ENCODE measurements around the gene NOSIP.

The NOSIP gene

DNA sequence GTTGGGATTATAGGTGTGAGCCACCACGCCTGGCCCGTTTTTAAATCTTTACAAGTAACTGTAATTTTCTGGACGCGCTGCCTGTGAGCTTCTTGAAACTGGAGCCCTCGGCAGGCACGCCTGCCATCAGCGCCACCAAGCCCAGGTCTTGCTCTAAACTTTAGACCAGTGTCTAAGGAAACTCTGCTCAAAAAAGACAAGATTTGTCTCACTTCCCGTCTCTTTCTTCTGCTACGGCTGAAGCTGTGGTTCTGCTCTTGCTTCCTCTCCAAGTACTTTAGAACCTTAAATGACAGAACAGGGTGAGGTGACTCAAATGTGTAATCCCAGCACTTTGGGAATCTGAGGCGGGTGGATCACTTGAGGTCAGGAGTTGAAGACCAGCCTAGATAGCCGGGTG lies 27.6 kb downstream of the NOSIP start:
- Histone ChIP-seq H3K4me2 (no peak overlapping the region), H3K9ac (no peak overlapping the region), H3K27me3 (ENCODE audit: insufficient read depth, low read depth) (no peaks in the 10 kb centered on the region), H3K79me2 (ENCODE audit: insufficient read depth, low read depth) (no peaks in the 10 kb centered on the region), H2AFZ (ENCODE audit: low read depth) (no peak overlapping the region), H3K36me3 (ENCODE audit: insufficient read depth) (no peaks in the 10 kb centered on the region), H3K27ac (no peak overlapping the region), H4K20me1 (ENCODE audit: insufficient read depth) (no peaks in the 10 kb centered on the region), H3K4me3 (IDR thresholded peaks at IDR 0.05; ENCODE audit: insufficient read depth, low read depth, low read length) (no peak overlapping the region), H3K4me1 (ENCODE audit: low read depth, poor library complexity, severe bottlenecking) (no peaks in the 10 kb centered on the region)
- TF ChIP-seq, protein P1, sequence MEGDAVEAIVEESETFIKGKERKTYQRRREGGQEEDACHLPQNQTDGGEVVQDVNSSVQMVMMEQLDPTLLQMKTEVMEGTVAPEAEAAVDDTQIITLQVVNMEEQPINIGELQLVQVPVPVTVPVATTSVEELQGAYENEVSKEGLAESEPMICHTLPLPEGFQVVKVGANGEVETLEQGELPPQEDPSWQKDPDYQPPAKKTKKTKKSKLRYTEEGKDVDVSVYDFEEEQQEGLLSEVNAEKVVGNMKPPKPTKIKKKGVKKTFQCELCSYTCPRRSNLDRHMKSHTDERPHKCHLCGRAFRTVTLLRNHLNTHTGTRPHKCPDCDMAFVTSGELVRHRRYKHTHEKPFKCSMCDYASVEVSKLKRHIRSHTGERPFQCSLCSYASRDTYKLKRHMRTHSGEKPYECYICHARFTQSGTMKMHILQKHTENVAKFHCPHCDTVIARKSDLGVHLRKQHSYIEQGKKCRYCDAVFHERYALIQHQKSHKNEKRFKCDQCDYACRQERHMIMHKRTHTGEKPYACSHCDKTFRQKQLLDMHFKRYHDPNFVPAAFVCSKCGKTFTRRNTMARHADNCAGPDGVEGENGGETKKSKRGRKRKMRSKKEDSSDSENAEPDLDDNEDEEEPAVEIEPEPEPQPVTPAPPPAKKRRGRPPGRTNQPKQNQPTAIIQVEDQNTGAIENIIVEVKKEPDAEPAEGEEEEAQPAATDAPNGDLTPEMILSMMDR (conservative IDR thresholded peaks at IDR 0.05; ENCODE audit: low read depth, low read length) = no peak

DNA sequence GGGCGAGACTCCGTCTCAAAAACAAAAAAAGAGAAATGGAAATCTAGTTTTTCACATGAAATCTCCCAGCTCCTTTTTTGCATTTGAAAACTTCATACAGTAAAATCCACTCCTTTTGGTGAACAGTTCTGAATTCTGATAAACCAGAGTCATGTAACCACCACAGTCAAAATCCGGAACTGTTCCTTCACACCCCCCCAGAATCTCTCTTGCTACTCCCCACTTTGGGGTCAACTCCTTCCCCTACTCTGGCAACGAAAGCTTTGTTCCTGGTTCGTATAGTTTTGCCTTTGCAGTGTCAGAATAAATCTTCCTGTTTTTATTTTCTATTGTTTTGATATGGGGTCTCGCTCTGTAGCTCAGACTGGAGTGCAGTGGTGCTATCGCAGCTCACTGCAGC lies 28.8 kb downstream of the NOSIP start:
- Histone ChIP-seq H3K9ac (no peak overlapping the region), H4K20me1 (ENCODE audit: insufficient read depth) (no peaks in the 10 kb centered on the region), H3K4me1 (ENCODE audit: low read depth, poor library complexity, severe bottlenecking) (peaks cover 9% of the 10 kb centered on the region), H3K4me2 (no peak overlapping the region), H3K27ac (no peak overlapping the region), H3K79me2 (ENCODE audit: insufficient read depth, low read depth) (no peaks in the 10 kb centered on the region), H3K27me3 (ENCODE audit: insufficient read depth, low read depth) (no peaks in the 10 kb centered on the region), H3K36me3 (ENCODE audit: insufficient read depth) (no peaks in the 10 kb centered on the region), H3K4me3 (IDR thresholded peaks at IDR 0.05; ENCODE audit: insufficient read depth, low read depth, low read length) (no peak overlapping the region), H2AFZ (ENCODE audit: low read depth) (no peak overlapping the region)
- TF ChIP-seq, protein P1 (conservative IDR thresholded peaks at IDR 0.05; ENCODE audit: low read depth, low read length) = no peak

DNA sequence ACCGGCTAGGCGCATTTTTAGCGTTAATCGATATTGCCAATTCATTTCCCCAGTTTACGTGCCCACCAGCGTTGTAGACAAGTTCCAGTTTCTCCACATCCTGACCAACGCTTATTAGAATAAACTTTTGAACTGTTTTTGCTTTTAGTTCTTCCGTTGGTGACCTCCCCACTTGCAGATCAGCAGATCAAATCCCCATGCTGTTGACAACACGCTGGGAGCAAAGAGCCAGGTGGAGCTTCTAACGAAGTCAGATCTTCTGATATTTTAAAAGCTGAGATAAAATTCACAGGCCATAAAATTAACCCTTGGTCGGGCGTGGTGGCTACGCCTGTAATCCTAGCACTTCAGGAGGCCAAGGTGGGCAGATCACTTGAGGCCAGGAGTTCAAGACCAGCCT lies 31.3 kb downstream of the NOSIP start:
- Histone ChIP-seq H3K27ac (no peak overlapping the region), H3K36me3 (ENCODE audit: insufficient read depth) (no peaks in the 10 kb centered on the region), H3K79me2 (ENCODE audit: insufficient read depth, low read depth) (no peaks in the 10 kb centered on the region), H3K9ac (no peak overlapping the region), H3K4me2 (no peak overlapping the region), H3K4me3 (IDR thresholded peaks at IDR 0.05; ENCODE audit: insufficient read depth, low read depth, low read length) (no peak overlapping the region), H2AFZ (ENCODE audit: low read depth) (no peak overlapping the region), H4K20me1 (ENCODE audit: insufficient read depth) (no peaks in the 10 kb centered on the region), H3K27me3 (ENCODE audit: insufficient read depth, low read depth) (no peaks in the 10 kb centered on the region), H3K4me1 (ENCODE audit: low read depth, poor library complexity, severe bottlenecking) (peaks cover 12% of the 10 kb centered on the region)
- TF ChIP-seq, protein P1 (conservative IDR thresholded peaks at IDR 0.05; ENCODE audit: low read depth, low read length) = no peak

DNA sequence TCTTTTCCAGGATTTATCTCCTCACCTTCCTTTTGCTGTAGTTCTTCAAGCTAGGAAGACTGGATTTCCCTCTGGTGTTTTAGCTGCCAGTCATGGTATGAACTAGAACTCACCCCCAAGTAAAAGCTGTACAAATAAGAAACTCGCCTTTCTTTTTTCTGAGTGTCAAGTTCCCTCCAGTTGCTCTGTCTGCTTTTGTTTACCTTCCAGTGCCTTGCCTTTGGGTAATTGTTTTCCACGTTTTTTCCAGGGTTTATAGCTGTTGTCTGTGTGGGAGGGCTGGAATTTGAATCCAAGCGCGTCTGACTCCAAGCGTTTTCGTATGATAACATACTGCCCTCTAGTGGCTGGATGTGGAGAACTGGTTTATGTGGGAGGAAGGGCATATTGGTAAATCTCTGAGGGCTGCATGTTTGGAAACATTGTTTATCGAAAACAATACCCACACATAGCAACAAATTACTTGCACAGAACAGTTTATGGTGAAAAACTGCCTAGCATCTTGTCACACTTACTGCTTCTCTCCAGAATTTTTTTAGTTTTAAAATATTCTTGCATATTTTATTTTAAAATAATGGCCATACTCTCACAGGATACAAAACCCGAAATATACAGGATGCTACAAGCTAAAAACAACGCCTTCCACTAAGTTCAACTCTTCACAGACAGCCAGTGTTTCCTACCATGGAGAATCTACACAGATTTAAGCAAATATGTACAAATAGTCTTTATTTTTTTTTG lies 33.4 kb downstream of the NOSIP start:
- Histone ChIP-seq H3K27ac (no peak overlapping the region), H3K4me1 (ENCODE audit: low read depth, poor library complexity, severe bottlenecking) (peaks cover 12% of the 10 kb centered on the region), H3K9ac (no peak overlapping the region), H4K20me1 (ENCODE audit: insufficient read depth) (no peaks in the 10 kb centered on the region), H2AFZ (ENCODE audit: low read depth) (peak overlapping the region; percentile 43), H3K79me2 (ENCODE audit: insufficient read depth, low read depth) (no peaks in the 10 kb centered on the region), H3K27me3 (ENCODE audit: insufficient read depth, low read depth) (no peaks in the 10 kb centered on the region), H3K4me2 (peak overlapping the region; percentile 67), H3K4me3 (IDR thresholded peaks at IDR 0.05; ENCODE audit: insufficient read depth, low read depth, low read length) (no peak overlapping the region), H3K36me3 (ENCODE audit: insufficient read depth) (no peaks in the 10 kb centered on the region)
- TF ChIP-seq, protein P1 (conservative IDR thresholded peaks at IDR 0.05; ENCODE audit: low read depth, low read length) = peak; percentile 98

Data from KMS-11 (cell line).